ENCODE data around the gene ANO6.
A peak's percentile ranks its signal among the peaks of the same experiment; 100 is the strongest.

ANO6 gene

GRCh38 chr12:45189766-45190403, 26.0 kb upstream of the ANO6 start:
- Histone ChIP-seq H3K4me3 (ENCODE audit: low read depth, low read length) (no peak overlapping the region), H3K27me3 (ENCODE audit: insufficient read depth, low read length) (no peaks in the 10 kb centered on the region), H3K27ac (ENCODE audit: low read depth, low read length) (no peak overlapping the region), H3K4me1 (ENCODE audit: control insufficient read depth, insufficient read depth, low read length, unreplicated experiment) (peaks cover 19% of the 10 kb centered on the region), H3K36me3 (ENCODE audit: insufficient read depth, low read length) (no peaks in the 10 kb centered on the region), H2AFZ (ENCODE audit: low read length, unreplicated experiment) (no peak overlapping the region), H3K79me2 (ENCODE audit: control insufficient read depth, insufficient read depth, low read length, unreplicated experiment) (no peaks in the 10 kb centered on the region)

GRCh38 chr12:45191239-45191638, 24.7 kb upstream of the ANO6 start:
- Histone ChIP-seq H3K36me3 (ENCODE audit: insufficient read depth, low read length) (no peaks in the 10 kb centered on the region), H3K27me3 (ENCODE audit: insufficient read depth, low read length) (no peaks in the 10 kb centered on the region), H3K4me3 (ENCODE audit: low read depth, low read length) (no peak overlapping the region), H3K27ac (ENCODE audit: low read depth, low read length) (0 out of 2 replicates have a peak overlapping the region, but pooled peaks have one; percentile 63), H3K79me2 (ENCODE audit: control insufficient read depth, insufficient read depth, low read length, unreplicated experiment) (no peaks in the 10 kb centered on the region), H2AFZ (ENCODE audit: low read length, unreplicated experiment) (no peak overlapping the region), H3K4me1 (ENCODE audit: control insufficient read depth, insufficient read depth, low read length, unreplicated experiment) (peaks cover 19% of the 10 kb centered on the region)

- H3K27ac ChIP-seq (ENCODE audit: low read depth, low read length) = no peak overlapping the region
These were observed 23.2 kb upstream of the ANO6 start for GRCh38 chr12:45192707-45193106.

GRCh38 chr12:45200491-45201043, 15.3 kb upstream of the ANO6 start:
- Histone ChIP-seq H3K27ac (ENCODE audit: low read depth, low read length) (peak overlapping the region; percentile 30; the same call in 1 of the 2 replicates), H3K4me3 (ENCODE audit: low read depth, low read length) (peak overlapping the region; percentile 49), H3K27me3 (ENCODE audit: insufficient read depth, low read length) (no peaks in the 10 kb centered on the region), H3K79me2 (ENCODE audit: control insufficient read depth, insufficient read depth, low read length, unreplicated experiment) (no peaks in the 10 kb centered on the region), H3K4me1 (ENCODE audit: control insufficient read depth, insufficient read depth, low read length, unreplicated experiment) (peaks cover 21% of the 10 kb centered on the region), H3K36me3 (ENCODE audit: insufficient read depth, low read length) (no peaks in the 10 kb centered on the region; the same call in 1 of the 2 replicates), H2AFZ (ENCODE audit: low read length, unreplicated experiment) (peak overlapping the region; percentile 63)

More at GRCh38 chr12:45192707-45193106, 23.2 kb upstream of the ANO6 start:
- H3K4me3 ChIP-seq (ENCODE audit: low read depth, low read length) = no peak overlapping the region
- no peaks in the 10 kb centered on the region for H3K79me2 ChIP-seq (ENCODE audit: control insufficient read depth, insufficient read depth, low read length, unreplicated experiment)
- peaks cover 19% of the 10 kb centered on the region for H3K4me1 ChIP-seq (ENCODE audit: control insufficient read depth, insufficient read depth, low read length, unreplicated experiment)
- no peak overlapping the region for H2AFZ ChIP-seq (ENCODE audit: low read length, unreplicated experiment)
- no peaks in the 10 kb centered on the region for H3K36me3 ChIP-seq (ENCODE audit: insufficient read depth, low read length)
- H3K27me3 ChIP-seq (ENCODE audit: insufficient read depth, low read length) = no peaks in the 10 kb centered on the region

GRCh38 chr12:45203767-45204166, 12.1 kb upstream of the ANO6 start:
- H3K27me3 ChIP-seq (ENCODE audit: insufficient read depth, low read length) = no peaks in the 10 kb centered on the region
- no peak overlapping the region for H2AFZ ChIP-seq (ENCODE audit: low read length, unreplicated experiment)
- H3K36me3 ChIP-seq (ENCODE audit: insufficient read depth, low read length) = no peaks in the 10 kb centered on the region; the same call in 1 of the 2 replicates
- no peaks in the 10 kb centered on the region for H3K79me2 ChIP-seq (ENCODE audit: control insufficient read depth, insufficient read depth, low read length, unreplicated experiment)
- peaks cover 25% of the 10 kb centered on the region for H3K4me1 ChIP-seq (ENCODE audit: control insufficient read depth, insufficient read depth, low read length, unreplicated experiment)
- no peak overlapping the region for H3K4me3 ChIP-seq (ENCODE audit: low read depth, low read length)
- H3K27ac ChIP-seq (ENCODE audit: low read depth, low read length) = no peak overlapping the region

GRCh38 chr12:45204757-45205156, 11.1 kb upstream of the ANO6 start:
- Histone ChIP-seq H3K36me3 (ENCODE audit: insufficient read depth, low read length) (no peaks in the 10 kb centered on the region; the same call in 1 of the 2 replicates), H3K4me1 (ENCODE audit: control insufficient read depth, insufficient read depth, low read length, unreplicated experiment) (peaks cover 18% of the 10 kb centered on the region), H2AFZ (ENCODE audit: low read length, unreplicated experiment) (no peak overlapping the region), H3K4me3 (ENCODE audit: low read depth, low read length) (no peak overlapping the region), H3K27ac (ENCODE audit: low read depth, low read length) (no peak overlapping the region), H3K79me2 (ENCODE audit: control insufficient read depth, insufficient read depth, low read length, unreplicated experiment) (no peaks in the 10 kb centered on the region), H3K27me3 (ENCODE audit: insufficient read depth, low read length) (no peaks in the 10 kb centered on the region)

- H3K4me3 ChIP-seq (ENCODE audit: low read depth, low read length) = no peak overlapping the region
- H3K27ac ChIP-seq (ENCODE audit: low read depth, low read length) = no peak overlapping the region
- no peaks in the 10 kb centered on the region; the same call in 1 of the 2 replicates for H3K36me3 ChIP-seq (ENCODE audit: insufficient read depth, low read length)
- no peak overlapping the region for H2AFZ ChIP-seq (ENCODE audit: low read length, unreplicated experiment)
- peaks cover 13% of the 10 kb centered on the region for H3K4me1 ChIP-seq (ENCODE audit: control insufficient read depth, insufficient read depth, low read length, unreplicated experiment)
- no peaks in the 10 kb centered on the region for H3K27me3 ChIP-seq (ENCODE audit: insufficient read depth, low read length)
- H3K79me2 ChIP-seq (ENCODE audit: control insufficient read depth, insufficient read depth, low read length, unreplicated experiment) = no peaks in the 10 kb centered on the region
These were observed 10.6 kb upstream of the ANO6 start for GRCh38 chr12:45205165-45205825.

- peak overlapping the region; percentile 2 for H2AFZ ChIP-seq (ENCODE audit: low read length, unreplicated experiment)
- no peaks in the 10 kb centered on the region for H3K27me3 ChIP-seq (ENCODE audit: insufficient read depth, low read length)
- H3K4me3 ChIP-seq (ENCODE audit: low read depth, low read length) = no peak overlapping the region
- H3K4me1 ChIP-seq (ENCODE audit: control insufficient read depth, insufficient read depth, low read length, unreplicated experiment) = peaks cover 4% of the 10 kb centered on the region
- no peak overlapping the region for H3K27ac ChIP-seq (ENCODE audit: low read depth, low read length)
- no peaks in the 10 kb centered on the region; the same call in 1 of the 2 replicates for H3K36me3 ChIP-seq (ENCODE audit: insufficient read depth, low read length)
- no peaks in the 10 kb centered on the region for H3K79me2 ChIP-seq (ENCODE audit: control insufficient read depth, insufficient read depth, low read length, unreplicated experiment)
These were observed 7.0 kb upstream of the ANO6 start for GRCh38 chr12:45208604-45209487.

- Histone ChIP-seq H2AFZ (ENCODE audit: low read length, unreplicated experiment) (no peak overlapping the region), H3K4me3 (ENCODE audit: low read depth, low read length) (no peak overlapping the region), H3K79me2 (ENCODE audit: control insufficient read depth, insufficient read depth, low read length, unreplicated experiment) (no peaks in the 10 kb centered on the region), H3K4me1 (ENCODE audit: control insufficient read depth, insufficient read depth, low read length, unreplicated experiment) (peaks cover 10% of the 10 kb centered on the region), H3K36me3 (ENCODE audit: insufficient read depth, low read length) (no peaks in the 10 kb centered on the region), H3K27me3 (ENCODE audit: insufficient read depth, low read length) (no peaks in the 10 kb centered on the region), H3K27ac (ENCODE audit: low read depth, low read length) (no peak overlapping the region)
These were observed 6.1 kb upstream of the ANO6 start for GRCh38 chr12:45209784-45210183.

- Histone ChIP-seq H3K79me2 (ENCODE audit: control insufficient read depth, insufficient read depth, low read length, unreplicated experiment) (peaks cover 10% of the 10 kb centered on the region), H3K27ac (ENCODE audit: low read depth, low read length) (no peak overlapping the region), H3K27me3 (ENCODE audit: insufficient read depth, low read length) (no peaks in the 10 kb centered on the region), H3K4me1 (ENCODE audit: control insufficient read depth, insufficient read depth, low read length, unreplicated experiment) (peaks cover 10% of the 10 kb centered on the region), H3K36me3 (ENCODE audit: insufficient read depth, low read length) (no peaks in the 10 kb centered on the region), H3K4me3 (ENCODE audit: low read depth, low read length) (no peak overlapping the region), H2AFZ (ENCODE audit: low read length, unreplicated experiment) (no peak overlapping the region)
These were observed 3.8 kb upstream of the ANO6 start for GRCh38 chr12:45212064-45212463.
